Ishikawa (cell line): Measurements from ENCODE around the gene FASTK.

Experiments used
- CEBPB ChIP-seq: IDR thresholded peaks from 2 replicates; pipeline ENCODE4 v1.6.1; 2012
- CREB1 ChIP-seq: IDR thresholded peaks from 2 replicates; pipeline ENCODE4 v1.6.1; 2012; ENCODE audit warnings: low read depth
- EGR1 ChIP-seq: IDR thresholded peaks from 2 replicates; pipeline ENCODE4 v1.6.1; 2012
- EP300 ChIP-seq: IDR thresholded peaks from 2 replicates; pipeline ENCODE4 v1.6.1; 2012; ENCODE audit warnings: borderline replicate concordance
- FOXM1 ChIP-seq: IDR thresholded peaks from 2 replicates; pipeline ENCODE4 v1.6.1; 2012; ENCODE audit warnings: low read depth, borderline replicate concordance
- MAX ChIP-seq: IDR thresholded peaks from 2 replicates; pipeline ENCODE4 v1.6.1; 2012
- NFIC ChIP-seq: IDR thresholded peaks from 2 replicates; pipeline ENCODE4 v1.6.1; 2012
- RAD21 ChIP-seq: IDR thresholded peaks from 2 replicates; pipeline ENCODE4 v1.6.1; 2012; ENCODE audit warnings: low read depth
- REST ChIP-seq: IDR thresholded peaks from 2 replicates; pipeline ENCODE4 v1.6.1; 2012; ENCODE audit warnings: low read depth, mild to moderate bottlenecking
- TAF1 ChIP-seq: IDR thresholded peaks from 2 replicates; pipeline ENCODE4 v1.6.1; 2012; ENCODE audit warnings: low read depth, mild to moderate bottlenecking
- TCF12 ChIP-seq: IDR thresholded peaks from 2 replicates; pipeline ENCODE4 v1.6.1; 2012; ENCODE audit warnings: low read depth
- TEAD4 ChIP-seq: IDR thresholded peaks from 2 replicates; pipeline ENCODE4 v1.6.1; 2012
- USF1 ChIP-seq: IDR thresholded peaks from 2 replicates; pipeline ENCODE4 v1.6.1; 2012
- YY1 ChIP-seq: IDR thresholded peaks from 2 replicates; pipeline ENCODE4 v1.6.1; 2012; ENCODE audit warnings: low read depth
- ZBTB7A ChIP-seq: IDR thresholded peaks from 2 replicates; pipeline ENCODE4 v1.6.1; 2012; ENCODE audit warnings: low read depth

Gene FASTK

GRCh38 chr7:151122796-151123157 is 42.2 kb upstream of the FASTK start:
- TF ChIP-seq TCF12 (no peak), EGR1 (no peak)

- TF ChIP-seq CEBPB (no peak), CREB1 (no peak)
These were observed 41.7 kb upstream of the FASTK start for GRCh38 chr7:151122276-151122675.

GRCh38 chr7:151121380-151122170 is 41.0 kb upstream of the FASTK start:
- TF ChIP-seq RAD21: no peak
- TF ChIP-seq EGR1: no peak
- TF ChIP-seq MAX: no peak
- no peak for TF ChIP-seq CREB1
- TF ChIP-seq EP300: no peak
- no peak for TF ChIP-seq TAF1
- no peak for TF ChIP-seq TEAD4
- TF ChIP-seq FOXM1: no peak
- peak; percentile 29; the same call in 1 of the 2 replicates for TF ChIP-seq REST

GRCh38 chr7:151120896-151121295 is 40.3 kb upstream of the FASTK start:
- TF ChIP-seq RAD21 (no peak), CEBPB (no peak), CREB1 (no peak), NFIC (no peak), FOXM1 (no peak), TCF12 (no peak)

- no peak for TF ChIP-seq TAF1
- no peak for TF ChIP-seq USF1
- no peak for TF ChIP-seq REST
- no peak for TF ChIP-seq FOXM1
- TF ChIP-seq EGR1: no peak
- no peak for TF ChIP-seq ZBTB7A
- no peak for TF ChIP-seq YY1
- no peak for TF ChIP-seq TCF12
- no peak for TF ChIP-seq MAX
- TF ChIP-seq NFIC: no peak
- no peak for TF ChIP-seq EP300
These were observed 39.3 kb upstream of the FASTK start for GRCh38 chr7:151119902-151120301.

GRCh38 chr7:151119055-151119415 is 38.4 kb upstream of the FASTK start:
- TF ChIP-seq ZBTB7A: no peak
- no peak for TF ChIP-seq TAF1
- no peak for TF ChIP-seq EP300
- TF ChIP-seq MAX: no peak
- TF ChIP-seq CREB1: no peak
- TF ChIP-seq TCF12: no peak
- TF ChIP-seq FOXM1: no peak
- no peak for TF ChIP-seq EGR1
- no peak for TF ChIP-seq USF1
- no peak for TF ChIP-seq NFIC
- no peak for TF ChIP-seq YY1
- no peak for TF ChIP-seq REST
- TF ChIP-seq TEAD4: no peak
- TF ChIP-seq RAD21: no peak
- TF ChIP-seq CEBPB: no peak
